NCI-H2081 treated with DMSO at 0.1 percent for 48 hours (cell line): ENCODE results near the gene DCXR.

Experiments used
- DNase-seq: peaks from one replicate; lab custom pipeline; 2025; lab: John Stamatoyannopoulos, UW

Gene DCXR

DNA sequence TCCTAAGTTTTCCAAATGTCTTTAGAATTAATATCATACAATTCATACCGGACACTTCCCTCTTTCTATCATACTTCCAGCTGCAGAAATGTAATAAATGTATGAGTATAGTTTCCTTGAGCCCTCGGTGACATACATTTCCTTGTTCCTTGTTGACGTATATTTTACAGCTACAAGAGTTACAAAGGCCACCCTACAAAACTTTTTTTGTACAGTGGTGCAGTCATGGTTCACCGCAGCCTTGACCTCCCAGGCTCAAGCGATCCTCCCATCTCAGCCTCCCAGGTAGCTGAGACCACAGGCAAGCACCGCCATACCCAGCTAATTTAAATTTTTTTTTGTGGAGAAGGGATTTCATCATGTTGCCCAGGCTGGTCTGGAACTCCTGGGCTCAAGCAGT lies 35.3 kb upstream of the DCXR start:
- no peak for DNase-seq

- DNase-seq = no peak
Measured at GRCh38 chr17:82070611-82071010, 33.1 kb upstream of the DCXR start.

DNA sequence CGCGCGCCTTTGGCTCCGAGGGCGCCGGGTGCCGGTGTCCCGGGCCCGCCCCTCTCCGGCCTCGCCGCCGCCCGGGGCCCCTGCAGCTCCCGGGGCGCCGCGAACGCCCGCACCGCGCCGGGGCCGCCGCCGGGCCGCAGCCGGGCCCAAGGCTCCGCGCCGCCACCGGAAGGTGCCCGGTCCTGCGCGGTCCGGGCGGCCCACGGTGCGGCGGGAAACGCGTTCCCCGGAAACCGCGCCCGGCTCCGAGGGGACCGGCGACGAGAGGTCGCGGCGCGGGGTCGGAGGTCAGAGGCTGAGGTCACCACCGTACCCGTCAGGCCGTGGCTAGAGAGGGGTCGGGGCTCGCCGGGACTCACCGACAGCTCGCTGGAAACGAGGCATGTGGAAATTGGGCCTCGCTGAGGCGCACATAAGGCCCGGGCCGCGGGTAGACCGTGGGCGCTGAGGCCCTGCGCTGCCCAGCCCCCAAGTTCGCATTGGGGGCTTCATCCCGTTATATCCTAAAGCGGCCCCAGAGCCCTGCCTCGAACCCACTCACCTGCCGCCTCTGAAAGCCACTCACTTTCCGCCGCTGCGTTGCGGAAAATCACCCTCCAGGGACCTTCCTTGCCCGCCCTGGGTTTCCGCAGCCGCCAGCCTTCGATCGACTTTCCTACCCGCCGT lies 28.3 kb upstream of the DCXR start, which contains the start of gene DUS1L:
Gene DUS1L, minus strand, starts transcription at position 167 of the 666 bp plus-strand sequence. CDS start 745 bp downstream, outside the sequence.
- DNase-seq = no peak

DNA sequence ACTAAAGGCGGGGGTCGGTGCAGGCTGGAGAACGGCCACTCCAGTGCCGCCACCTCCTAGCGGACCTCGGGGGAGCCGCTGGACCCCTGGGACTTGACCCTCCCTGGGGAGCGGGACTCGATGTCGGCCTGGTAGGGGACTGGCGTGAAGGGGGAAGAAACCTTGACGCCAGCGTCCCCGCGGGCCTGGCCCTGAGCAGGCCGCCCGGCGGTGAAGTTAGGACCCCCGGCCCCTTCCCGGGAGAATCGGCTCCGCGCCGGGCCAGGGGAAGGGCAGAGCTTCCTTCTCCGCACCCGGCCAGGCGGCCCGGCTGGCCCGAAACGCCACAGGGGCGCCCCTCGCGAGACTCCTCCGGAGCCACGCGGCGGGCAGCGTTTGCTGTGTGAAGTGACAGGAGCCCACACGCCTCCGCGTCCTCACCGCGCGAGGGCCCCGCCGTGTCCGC lies 27.7 kb upstream of the DCXR start:
- no peak for DNase-seq

DNA sequence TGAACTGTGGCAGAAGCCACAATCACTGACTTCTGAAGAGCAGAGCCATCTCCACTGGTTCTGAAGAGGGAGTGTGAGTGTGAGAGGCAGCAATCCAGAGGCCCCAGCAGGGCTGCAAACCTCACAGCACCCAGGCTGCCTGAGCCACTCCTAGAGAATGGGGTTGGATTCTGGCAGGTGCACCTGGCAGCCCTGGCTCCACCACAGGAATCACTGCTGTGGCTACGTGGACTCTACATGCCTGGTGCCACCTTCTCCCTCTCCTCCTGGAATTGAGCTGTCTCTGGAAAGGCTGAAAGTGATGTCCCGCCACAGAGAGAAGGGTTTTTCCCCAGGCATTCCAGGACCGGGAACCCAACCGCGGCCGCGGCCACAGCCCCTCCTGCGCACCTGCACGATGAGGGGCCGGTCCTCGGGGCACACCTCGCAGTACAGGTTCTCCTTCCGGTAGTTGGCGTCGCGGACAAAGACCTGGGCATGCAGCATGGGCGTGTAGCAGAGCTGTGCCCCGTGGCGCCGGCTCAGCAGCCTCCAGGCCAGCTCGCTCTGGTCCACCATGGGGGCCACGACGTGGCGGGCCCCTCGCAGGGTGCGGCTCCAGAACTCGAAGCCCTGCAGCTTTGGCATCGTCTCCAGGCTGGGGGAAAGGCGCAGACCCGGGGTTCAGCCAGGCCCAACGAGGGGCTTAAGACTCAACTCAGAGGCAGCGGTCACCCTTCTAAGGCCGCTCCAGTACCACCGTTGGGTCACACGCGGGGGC lies 27.1 kb upstream of the DCXR start:
- DNase-seq = no peak

GRCh38 chr17:82063424-82064415 lies 26.2 kb upstream of the DCXR start:
- DNase-seq = no peak

GRCh38 chr17:82062984-82063368 lies 25.5 kb upstream of the DCXR start:
- DNase-seq = no peak

DNA sequence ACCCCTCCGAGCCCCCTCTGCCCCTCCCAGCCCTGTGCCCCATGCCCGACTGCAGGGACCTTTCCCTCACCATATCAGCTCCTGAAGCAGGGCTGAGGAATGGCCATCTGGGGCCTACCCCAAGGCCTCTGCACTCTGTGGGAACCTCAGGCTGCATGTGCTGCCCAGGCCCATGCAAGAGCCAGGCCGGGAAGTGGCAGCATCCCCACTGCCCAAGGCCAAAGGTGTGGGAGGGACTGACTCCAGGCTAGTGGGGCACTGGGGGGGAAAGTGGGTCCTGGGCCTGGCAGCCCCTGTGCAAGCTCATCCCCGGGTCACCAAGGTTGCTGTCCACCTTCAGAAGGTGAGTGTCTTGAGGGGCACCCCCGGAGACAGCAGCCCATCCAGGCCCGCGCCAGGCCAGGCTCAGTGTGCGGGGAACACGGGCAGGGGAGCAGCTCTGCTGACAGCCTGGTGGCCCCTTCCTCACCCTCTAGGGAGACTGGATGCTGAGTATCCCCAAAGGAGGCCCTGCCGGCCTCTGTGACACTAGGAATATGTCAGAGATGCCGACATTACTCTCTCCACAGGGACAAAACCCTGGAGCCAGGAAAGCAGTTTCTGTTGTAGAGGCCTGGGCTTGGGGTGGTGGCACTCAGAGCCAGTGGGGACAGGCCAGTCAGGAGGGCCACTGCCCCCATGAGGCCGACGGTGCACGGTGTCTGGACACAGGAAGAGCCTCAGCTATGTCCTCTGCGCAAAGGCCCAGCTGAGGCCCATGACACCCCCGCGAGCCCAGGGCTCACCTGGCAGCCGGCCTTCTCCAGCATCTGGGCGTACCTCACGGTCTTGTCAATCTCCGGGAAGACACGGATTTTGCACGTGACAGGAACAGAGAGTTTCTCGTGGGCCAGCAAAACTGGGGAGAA lies 24.8 kb upstream of the DCXR start:
- DNase-seq = no peak

DNA sequence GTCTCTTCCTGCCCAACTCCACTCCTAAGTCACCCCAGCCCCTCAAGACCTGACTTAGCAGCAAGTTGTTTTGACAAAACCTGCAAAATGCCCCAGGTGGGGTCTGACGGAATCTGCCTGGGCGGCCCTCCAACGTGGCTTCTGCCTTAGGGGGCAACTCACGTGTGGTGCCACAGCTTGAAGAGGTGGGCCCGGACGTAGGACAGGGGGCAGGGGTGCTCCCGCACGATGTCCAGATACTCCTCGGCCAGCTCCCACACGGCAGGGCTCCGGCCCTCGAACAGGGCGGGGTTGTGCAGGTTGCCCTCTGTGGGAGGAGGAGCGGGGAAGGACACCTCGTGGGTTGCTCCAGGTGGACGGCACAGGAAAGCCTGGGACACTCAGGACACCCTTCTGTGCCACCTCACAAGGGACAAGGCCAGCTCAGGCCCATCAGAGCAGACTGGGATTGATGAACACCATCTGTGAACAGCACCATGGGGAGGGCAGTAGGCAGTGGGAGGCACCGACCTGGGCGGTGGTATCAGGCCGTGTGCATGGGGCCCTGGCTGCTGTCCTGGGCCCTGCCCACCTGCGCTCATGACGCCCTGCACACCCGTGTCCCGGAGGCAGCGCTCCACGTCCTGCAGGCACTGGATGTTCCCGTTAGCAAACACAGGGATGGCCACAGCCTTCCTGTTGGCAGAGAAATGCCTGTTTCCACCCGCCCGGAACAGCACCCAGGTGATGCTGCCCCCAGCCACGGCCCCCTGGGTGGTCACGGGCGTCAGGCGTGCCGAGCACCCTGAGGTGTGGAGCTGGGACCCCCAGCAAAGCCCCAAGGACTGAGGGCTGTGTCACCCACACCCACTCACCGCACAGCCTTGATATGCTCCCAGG lies 23.8 kb upstream of the DCXR start:
- no peak for DNase-seq

DNA sequence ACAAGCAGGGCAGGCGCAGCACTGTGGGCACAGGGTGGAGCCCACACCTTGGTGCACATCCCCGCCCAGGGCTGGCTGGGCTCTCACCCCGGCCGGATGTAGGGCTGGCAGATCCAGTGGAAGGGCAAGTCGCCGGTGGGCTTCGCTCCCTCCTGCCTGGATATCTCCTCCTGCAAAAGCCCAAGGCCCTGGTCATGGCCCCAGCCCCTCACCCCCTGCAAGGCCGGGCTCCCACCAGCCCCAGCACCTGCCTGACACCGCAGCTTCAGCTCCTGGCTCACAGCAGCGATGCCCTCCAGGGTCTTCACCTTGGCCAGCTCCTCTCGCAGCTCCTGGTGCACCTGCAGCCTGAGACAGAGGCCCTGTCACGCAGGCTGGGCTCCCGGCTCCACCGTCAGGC lies 23.1 kb upstream of the DCXR start:
- DNase-seq = no peak

DNA sequence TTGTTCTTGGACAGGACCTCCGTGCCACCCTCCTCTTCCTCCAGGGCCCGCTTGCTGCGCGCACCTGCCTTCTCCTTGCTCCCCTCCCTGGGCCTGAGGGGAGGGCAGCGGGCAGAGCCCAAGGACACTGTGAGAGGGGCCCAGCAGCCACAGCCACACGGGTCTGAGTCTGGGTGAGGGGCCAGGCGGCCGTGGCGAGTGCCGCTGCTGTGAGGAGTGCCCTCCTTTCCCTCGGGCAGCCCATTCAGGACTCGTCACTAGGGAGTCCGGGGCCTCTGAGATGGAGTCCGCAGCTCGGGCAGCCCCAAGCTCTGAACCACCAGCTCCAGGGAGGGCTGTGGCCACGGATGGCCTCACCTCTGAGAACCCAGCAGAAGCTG lies 22.5 kb upstream of the DCXR start:
- DNase-seq = no peak

- no peak for DNase-seq
Measured at GRCh38 chr17:82059272-82060000, 21.9 kb upstream of the DCXR start.

GRCh38 chr17:82058855-82059249 lies 21.4 kb upstream of the DCXR start:
- DNase-seq = no peak

- no peak for DNase-seq
Measured at GRCh38 chr17:82058230-82058854, 20.8 kb upstream of the DCXR start.

DNA sequence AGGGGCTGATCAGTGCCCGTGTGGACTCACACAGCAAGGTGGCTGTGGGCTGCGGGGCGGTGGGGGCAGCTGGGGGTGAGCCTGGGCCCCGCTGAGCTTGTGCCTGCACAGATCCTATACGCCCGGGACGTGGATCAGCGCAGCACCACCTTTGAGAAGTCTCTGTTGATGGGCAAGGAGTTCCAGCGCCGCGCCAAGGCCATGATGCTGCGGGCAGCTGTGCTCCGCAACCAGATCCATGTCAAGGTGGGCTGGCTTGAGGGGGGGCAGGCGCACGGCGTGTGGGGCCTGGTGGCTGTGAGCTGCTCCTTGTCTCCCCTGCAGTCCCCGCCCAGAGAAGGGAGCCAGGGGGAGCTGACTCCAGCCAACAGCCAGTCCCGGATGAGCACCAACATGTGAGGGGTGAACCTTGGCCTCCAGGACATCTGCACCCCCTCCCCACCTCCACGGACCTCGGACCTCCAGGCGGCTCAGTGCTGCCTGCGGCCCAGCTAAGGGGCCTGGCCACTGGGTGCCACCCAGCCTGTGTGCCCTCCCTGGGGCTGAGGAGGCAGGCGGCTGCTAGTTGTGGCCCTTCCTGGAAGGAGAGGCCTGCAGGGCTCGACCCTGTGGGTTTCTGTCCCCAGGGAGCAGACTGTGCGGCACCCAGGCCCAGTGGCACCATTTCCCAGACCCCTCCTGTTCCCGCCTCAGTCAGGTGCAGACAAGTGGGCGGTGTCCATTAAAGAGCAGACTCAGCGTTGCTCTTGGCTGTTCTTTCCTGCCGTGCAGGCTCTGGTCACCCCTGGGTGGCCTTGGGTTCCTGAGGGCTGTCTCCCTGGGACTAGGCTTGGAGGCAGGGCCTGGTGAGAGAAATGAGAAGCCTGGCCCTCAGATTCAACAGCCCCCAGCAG lies 19.5 kb upstream of the DCXR start:
- DNase-seq = no peak

DNA sequence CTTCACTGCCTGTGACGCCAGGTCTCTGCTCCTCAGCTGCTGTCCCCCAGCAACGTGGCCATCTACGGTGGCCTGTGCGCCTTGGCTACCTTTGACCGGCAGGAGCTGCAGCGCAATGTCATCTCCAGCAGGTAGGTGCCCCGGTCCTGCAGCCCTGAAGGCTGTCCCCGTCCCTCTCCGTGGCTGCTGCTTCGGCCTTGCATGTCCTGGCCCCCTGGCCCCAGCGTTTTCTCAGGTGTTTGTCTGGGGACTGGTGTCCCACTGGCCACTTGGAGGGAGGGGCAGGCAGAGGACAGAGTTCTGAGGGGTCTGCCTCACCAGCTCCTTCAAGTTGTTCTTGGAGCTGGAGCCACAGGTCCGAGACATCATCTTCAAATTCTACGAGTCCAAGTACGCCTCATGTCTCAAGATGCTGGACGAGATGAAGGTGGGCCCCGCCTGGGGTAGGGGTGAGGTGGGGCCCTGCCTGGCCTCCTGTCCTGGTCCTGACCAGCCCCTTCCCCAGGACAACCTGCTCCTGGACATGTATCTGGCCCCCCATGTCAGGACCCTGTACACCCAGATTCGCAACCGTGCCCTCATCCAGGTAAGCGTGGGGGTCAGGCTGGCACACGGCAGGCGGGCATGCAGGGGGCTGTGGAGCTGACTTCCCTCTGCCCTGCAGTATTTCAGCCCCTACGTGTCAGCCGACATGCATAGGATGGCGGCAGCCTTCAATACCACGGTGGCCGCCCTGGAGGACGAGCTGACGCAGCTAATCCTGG lies 18.6 kb upstream of the DCXR start:
- no peak for DNase-seq
